AG10803 (cell line): ENCODE results near the gene ZFAND2B.

ENCODE experiments used
- DNase-seq: peaks from one replicate; pipeline ENCODE4 v3.0.0; 2010; ENCODE audit warnings: low read depth
- H3K4me3 ChIP-seq: 2 replicates; pipeline ENCODE4 v1.5.1; 2011; ENCODE audit warnings: mild to moderate bottlenecking, low read length, control low read depth
- CTCF ChIP-seq: conservative IDR thresholded peaks from 2 replicates; pipeline ENCODE4 v1.5.1; 2011; ENCODE audit warnings: mild to moderate bottlenecking, low read length, control low read depth, inconsistent platforms

The ZFAND2B gene

GRCh38 chr2:219244789-219245147 lies 38.2 kb downstream of the ZFAND2B start:
- TF ChIP-seq CTCF, result no peak
- peak overlapping the region; percentile 76 for H3K4me3 ChIP-seq
- DNase-seq, result no peak

- TF ChIP-seq CTCF, result no peak
- H3K4me3 ChIP-seq, result peak within 1 kb of the TSS; percentile 76
- DNase-seq, result peak; percentile 93
These were observed 38.7 kb downstream of the ZFAND2B start, which contains the start of the genes GLB1L and STK16 for GRCh38 chr2:219245148-219245898. Gene GLB1L, minus strand, starts transcription at chr2:219245444. Its CDS starts 1,871 bp downstream, at chr2:219243573. Gene STK16, plus strand, starts transcription at chr2:219245479. Its CDS starts 521 bp downstream, at chr2:219246000.

- DNase-seq, result no peak
- no peak for TF ChIP-seq CTCF
- H3K4me3 ChIP-seq, result peak overlapping the region; percentile 76
These were observed 39.3 kb downstream of the ZFAND2B start for GRCh38 chr2:219245899-219246230.

GRCh38 chr2:219246559-219246958 lies 40.0 kb downstream of the ZFAND2B start:
- peak overlapping the region; percentile 76 for H3K4me3 ChIP-seq
- DNase-seq, result no peak
- TF ChIP-seq CTCF, result no peak

- H3K4me3 ChIP-seq, result no peak overlapping the region
- DNase-seq, result no peak
- TF ChIP-seq CTCF, result no peak
These were observed 41.4 kb downstream of the ZFAND2B start for GRCh38 chr2:219247678-219248642.

- DNase-seq, result no peak
- no peak for TF ChIP-seq CTCF
- H3K4me3 ChIP-seq, result no peak overlapping the region
These were observed 42.2 kb downstream of the ZFAND2B start for GRCh38 chr2:219248845-219249202.
